Adrenal gland (tissue), 12 donors: ENCODE measurements around the gene CELF5. TPM values are rescaled to one million over a fixed set of nuclear protein-coding genes. Genes with fewer than 3 reads are reported as not detected.

Source experiments
- DNase-seq, 7 donors: peaks; one replicate each; pipeline ENCODE4 v3.0.0-alpha.2; 2019 to 2020
- H3K27ac ChIP-seq, 5 donors: fragments of 200-600 bp; sonication (generic) in 4 of 5; 1 replicate in 3 of 5; 2 replicates in 2 of 5; pipeline versions ENCODE4 v1.5.1 to v1.8.0; 2016 to 2020; ENCODE audit warnings: mild to moderate bottlenecking in 1 of 5
- H3K27me3 ChIP-seq: fragments of 200-600 bp; 2 replicates; pipeline ENCODE4 v1.8.0; 2021
- H3K36me3 ChIP-seq, 2 donors: fragments of 200-600 bp; replicated peaks in 1 of 2; 1 replicate in 1 of 2; 2 replicates in 1 of 2; pipeline versions ENCODE4 v1.5.1 to v1.8.0; 2018 to 2022
- H3K4me1 ChIP-seq, 2 donors: fragments of 200-600 bp; replicated peaks in 1 of 2; 1 replicate in 1 of 2; 2 replicates in 1 of 2; pipeline versions ENCODE4 v1.5.1 to v1.8.0; 2018 to 2021
- H3K4me3 ChIP-seq, 4 donors: fragments of 200-600 bp; sonication (generic) in 3 of 4; one replicate each; pipeline ENCODE4 v1.5.1; 2016 to 2018
- H3K9me3 ChIP-seq, 3 donors: fragments of 200-600 bp; sonication (generic) in 1 of 3; replicated peaks in 1 of 3; 1 replicate in 2 of 3; 2 replicates in 1 of 3; pipeline versions ENCODE4 v1.5.1 to v1.8.0; 2016 to 2021
- POLR2A ChIP-seq, 2 donors: fragments of 450-650 bp; IDR thresholded peaks; one replicate each; pipeline ENCODE4 v1.6.1; 2017; ENCODE audit warnings: antibody characterized with exemption in 2 of 2, mild to moderate bottlenecking in 2 of 2, moderate library complexity in 1 of 2
- WGBS, 4 donors: extraction: QIAGEN DNeasy Blood & Tissue Kit in 2 of 4; methylation state at CpG; one replicate each; pipeline versions ENCODE4 v1.1.5 to v1.1.7; 2013 to 2017; 5-methylcytosine and 5-hydroxymethylcytosine counted together
- intact Hi-C, 2 donors: fragments of 100-400 bp; cut with DNase I; formaldehyde crosslinking; loops; one replicate each; pipeline versions ENCODE4 v1.14.1 to v1.15.0; 2022 to 2023
- polyA plus RNA-seq, 3 donors: library from polyadenylated mRNA; stranded (reverse); fragments of 200-250 nt in 2 of 3; fragments of 350-450 nt in 1 of 3; fragmentation: Illumina TruSeq in 1 of 3; extraction: RNeasy Lipid Tissue Mini Kit (QIAGEN cat#74804) in 1 of 3; gene quantifications; one replicate each; pipeline ENCODE4 v1.2.3, GENCODE V29; 2013 to 2014
- total RNA-seq, 9 donors: library from RNA; depleted of rRNA in 4 of 9; stranded (reverse); fragments of >200 nt in 4 of 9; fragments of 120-200 nt in 1 of 9; fragmentation: NEBNext Ultra II Directional in 1 of 9; extraction: Animal tissue kit (Norgen Biotek cat#: 25700) in 1 of 9; gene quantifications; one replicate each; pipeline versions ENCODE4 v1.1.0 to v1.2.4, GENCODE V29; 2013 to 2023
- TF ChIP-seq, protein P1 (sequence below), 6 experiments: fragments of 450-650 bp in 4 of 6; fragments of 200-600 bp in 2 of 6; sonication (generic) in 1 of 6; IDR thresholded peaks; 1 replicate in 5 of 6; 2 replicates in 1 of 6; pipeline versions ENCODE4 v1.5.1 to v1.8.0; 2016 to 2021; ENCODE audit warnings: antibody characterized with exemption in 6 of 6, mild to moderate bottlenecking in 2 of 6, moderate library complexity in 1 of 6
- donor health status: healthy with polysubstance abuse.
- donor health status: Bipolar disorder and iron deficiency.
- donor health status: DM: yes; HTN: yes; CAD: no.
- donor health status: DM: no; HTN: no; CAD: no.
- donor health status: DM: no; HTN: no; CAD: no.
- donor health status: DM: yes; HTN: yes; CAD: no.

Gene CELF5
- total and polyA plus RNA-seq, 12 donors, result 0.08 to 1.6 (median 0.58) TPM; not detected in 4

GRCh38 chr19:3320354-3320670 lies 95.9 kb downstream of the CELF5 start:
- H3K4me3 ChIP-seq, result no peak overlapping the region
- TF ChIP-seq POLR2A (IDR thresholded peaks at IDR 0.05), result no peak
- TF ChIP-seq, protein P1, sequence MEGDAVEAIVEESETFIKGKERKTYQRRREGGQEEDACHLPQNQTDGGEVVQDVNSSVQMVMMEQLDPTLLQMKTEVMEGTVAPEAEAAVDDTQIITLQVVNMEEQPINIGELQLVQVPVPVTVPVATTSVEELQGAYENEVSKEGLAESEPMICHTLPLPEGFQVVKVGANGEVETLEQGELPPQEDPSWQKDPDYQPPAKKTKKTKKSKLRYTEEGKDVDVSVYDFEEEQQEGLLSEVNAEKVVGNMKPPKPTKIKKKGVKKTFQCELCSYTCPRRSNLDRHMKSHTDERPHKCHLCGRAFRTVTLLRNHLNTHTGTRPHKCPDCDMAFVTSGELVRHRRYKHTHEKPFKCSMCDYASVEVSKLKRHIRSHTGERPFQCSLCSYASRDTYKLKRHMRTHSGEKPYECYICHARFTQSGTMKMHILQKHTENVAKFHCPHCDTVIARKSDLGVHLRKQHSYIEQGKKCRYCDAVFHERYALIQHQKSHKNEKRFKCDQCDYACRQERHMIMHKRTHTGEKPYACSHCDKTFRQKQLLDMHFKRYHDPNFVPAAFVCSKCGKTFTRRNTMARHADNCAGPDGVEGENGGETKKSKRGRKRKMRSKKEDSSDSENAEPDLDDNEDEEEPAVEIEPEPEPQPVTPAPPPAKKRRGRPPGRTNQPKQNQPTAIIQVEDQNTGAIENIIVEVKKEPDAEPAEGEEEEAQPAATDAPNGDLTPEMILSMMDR (IDR thresholded peaks at IDR 0.05), result no peak
- no peak overlapping the region for H3K27ac ChIP-seq
- H3K27me3 ChIP-seq, result peaks cover 5% of the 10 kb centered on the region
- 50 to 81% (median 61%) methylated on average over 5 to 29 of the region's 29 CpGs for WGBS, 4 donors
- H3K4me1 ChIP-seq, result no peaks in the 10 kb centered on the region
- no peaks in the 10 kb centered on the region for H3K36me3 ChIP-seq
- DNase-seq, result no peak
- H3K9me3 ChIP-seq, result no peaks in the 10 kb centered on the region
- intact Hi-C loops, result loop anchor here in 1 of 2 donors (5.0 kb wide), 1 partner anchor 152 kb away; no protein-coding TSS in a partner anchor

DNA sequence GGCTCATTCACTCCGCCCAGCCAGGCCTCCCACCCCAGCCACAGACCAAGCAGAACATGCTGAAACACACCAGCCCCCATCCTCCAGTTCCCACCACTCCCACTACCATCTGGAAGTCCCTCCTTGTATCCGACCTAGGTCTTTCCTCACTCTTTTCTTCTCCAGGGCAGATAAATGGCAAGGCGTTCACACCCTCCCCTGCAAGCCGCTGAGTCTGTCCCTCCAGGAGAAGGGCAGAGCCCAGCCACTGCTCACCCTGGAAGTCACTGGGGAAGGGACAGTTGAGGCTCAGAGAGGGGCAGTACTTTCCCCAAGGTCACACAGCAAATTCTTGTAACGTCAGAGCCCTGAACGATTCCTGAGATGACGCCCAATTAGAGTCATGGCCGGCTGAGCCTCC lies 96.4 kb downstream of the CELF5 start:
- 37 to 55% (median 51%) methylated on average over 8 of the region's 8 CpGs for WGBS, 4 donors
- DNase-seq, result no peak
- Histone ChIP-seq H3K36me3 (no peaks in the 10 kb centered on the region), H3K4me1 (no peaks in the 10 kb centered on the region), H3K27me3 (peaks cover 5% of the 10 kb centered on the region), H3K4me3 (no peak overlapping the region), H3K9me3 (no peaks in the 10 kb centered on the region), H3K27ac (no peak overlapping the region)
- intact Hi-C loops, result loop anchor here in 1 of 2 donors (5.0 kb wide), 1 partner anchor 151 kb away; no protein-coding TSS in a partner anchor
- no peak for TF ChIP-seq POLR2A (IDR thresholded peaks at IDR 0.05)
- TF ChIP-seq, protein P1 (IDR thresholded peaks at IDR 0.05), result no peak

GRCh38 chr19:3321696-3322095 lies 97.2 kb downstream of the CELF5 start:
- Histone ChIP-seq H3K4me3 (no peak overlapping the region), H3K9me3 (no peaks in the 10 kb centered on the region), H3K27me3 (peaks cover 5% of the 10 kb centered on the region), H3K36me3 (no peaks in the 10 kb centered on the region), H3K27ac (no peak overlapping the region), H3K4me1 (no peaks in the 10 kb centered on the region)
- intact Hi-C loops, result loop anchor here (2.0 to 5.0 kb wide), 2 partner anchors 151 to 153 kb away; no protein-coding TSS in a partner anchor
- TF ChIP-seq, protein P1 (IDR thresholded peaks at IDR 0.05), result no peak
- no peak for TF ChIP-seq POLR2A (IDR thresholded peaks at IDR 0.05)
- 61 to 71% (median 68%) methylated on average over 6 of the region's 6 CpGs for WGBS, 4 donors
- DNase-seq, result no peak

- intact Hi-C loops, result loop anchor here (2.0 to 5.0 kb wide), 2 partner anchors 150 to 152 kb away; no protein-coding TSS in a partner anchor
- H3K27ac ChIP-seq, result no peak overlapping the region
- 77 to 81% (median 79%) methylated on average over 6 of the region's 6 CpGs for WGBS, 4 donors
Observed at GRCh38 chr19:3322199-3322978, 97.9 kb downstream of the CELF5 start.

More at GRCh38 chr19:3322199-3322978, 97.9 kb downstream of the CELF5 start:
- no peaks in the 10 kb centered on the region for H3K4me1 ChIP-seq
- no peaks in the 10 kb centered on the region for H3K9me3 ChIP-seq
- no peak for TF ChIP-seq POLR2A (IDR thresholded peaks at IDR 0.05)
- TF ChIP-seq, protein P1 (IDR thresholded peaks at IDR 0.05), result no peak
- no peaks in the 10 kb centered on the region for H3K36me3 ChIP-seq
- no peaks in the 10 kb centered on the region for H3K27me3 ChIP-seq
- DNase-seq, result no peak
- no peak overlapping the region for H3K4me3 ChIP-seq
